Esophagus muscularis mucosa (tissue), 4 donors: Measurements from ENCODE around the gene ATF6. TPM values are rescaled to one million over a fixed set of nuclear protein-coding genes. Genes with fewer than 3 reads are reported as not detected.

Experiments used
- DNase-seq: peaks from one replicate; pipeline ENCODE4 v3.0.0-alpha.2; 2017; ENCODE audit errors: extremely low spot score
- H3K27ac ChIP-seq, 4 donors: fragments of 200-600 bp; sonication (generic); replicated peaks in 1 of 4; 1 replicate in 3 of 4; 2 replicates in 1 of 4; pipeline ENCODE4 v1.5.1; 2016 to 2019; ENCODE audit warnings: mild to moderate bottlenecking in 1 of 4
- H3K27me3 ChIP-seq, 4 donors: fragments of 200-600 bp; sonication (generic); one replicate each; pipeline versions ENCODE4 v1.5.1 to v1.6.0; 2016 to 2019
- H3K36me3 ChIP-seq, 4 donors: fragments of 200-600 bp; sonication (generic); one replicate each; pipeline ENCODE4 v1.5.1; 2016 to 2019
- H3K4me1 ChIP-seq, 4 donors: fragments of 200-600 bp; sonication (generic); one replicate each; pipeline ENCODE4 v1.5.1; 2016 to 2019
- H3K4me3 ChIP-seq, 4 donors: fragments of 200-600 bp; sonication (generic); 1 replicate in 2 of 4; 2 replicates in 2 of 4; pipeline ENCODE4 v1.5.1; 2016 to 2019; ENCODE audit warnings: mild to moderate bottlenecking in 4 of 4, moderate library complexity in 1 of 4
- H3K9me3 ChIP-seq, 4 donors: fragments of 200-600 bp; sonication (generic); 1 replicate in 3 of 4; 2 replicates in 1 of 4; pipeline ENCODE4 v1.5.1; 2016 to 2019
- EP300 ChIP-seq: sonication (generic); formaldehyde crosslinking; IDR thresholded peaks from one replicate; pipeline ENCODE4 v1.6.1; 2017; ENCODE audit warnings: antibody characterized with exemption
- POLR2A ChIP-seq: fragments of 450-650 bp; IDR thresholded peaks from one replicate; pipeline ENCODE4 v1.6.1; 2017; ENCODE audit warnings: antibody characterized with exemption, moderate library complexity, mild to moderate bottlenecking, low read depth
- POLR2AphosphoS5 ChIP-seq, 2 donors: sonication (generic); formaldehyde crosslinking; IDR thresholded peaks; one replicate each; pipeline ENCODE4 v1.6.1; 2017; ENCODE audit warnings: antibody characterized with exemption in 2 of 2
- WGBS: methylation state at CpG from one replicate; pipeline ENCODE4 v1.1.5; 2018; 5-methylcytosine and 5-hydroxymethylcytosine counted together
- intact Hi-C: fragments of 100-400 bp; cut with DNase I; formaldehyde crosslinking; loops from one replicate; pipeline ENCODE4 v1.15.1; 2023
- total RNA-seq, 4 donors: library from RNA; depleted of rRNA; stranded (reverse); fragments of >200 nt; gene quantifications; one replicate each; pipeline versions ENCODE4 v1.1.0 to v1.2.1, GENCODE V29; 2016
- TF ChIP-seq, protein P1 (sequence below), 3 experiments: fragments of 200-600 bp in 2 of 3; fragments of 450-650 bp in 1 of 3; sonication (generic) in 2 of 3; IDR thresholded peaks; one replicate each; pipeline ENCODE4 v1.5.1; 2017 to 2019; ENCODE audit warnings: antibody characterized with exemption in 3 of 3, mild to moderate bottlenecking in 2 of 3, moderate library complexity in 1 of 3

The ATF6 gene
- total RNA-seq, 4 donors from 2014 or later = 24.5 to 30.6 (median 27.4) TPM

- peaks cover 0 to 10% (median 0%) of the 10 kb centered on the region in 4 donors for H3K36me3 ChIP-seq
These were observed 237.1 kb downstream of the ATF6 start for GRCh38 chr1:162003061-162003829.

GRCh38 chr1:162003830-162004215 lies 237.7 kb downstream of the ATF6 start:
- H3K27ac ChIP-seq = peak overlapping the region in 3 of 4 donors; percentile 33 to 57 (median 56)

More at GRCh38 chr1:162003061-162003829, 237.1 kb downstream of the ATF6 start:
- no peak for DNase-seq
- no peaks in the 10 kb centered on the region for H3K27me3 ChIP-seq
- no peaks in the 10 kb centered on the region for H3K4me1 ChIP-seq
- no peaks in the 10 kb centered on the region for H3K9me3 ChIP-seq
- intact Hi-C loops = no loop called here
- peak overlapping the region; percentile 15 to 57 (median 44) for H3K27ac ChIP-seq
- H3K4me3 ChIP-seq = peak overlapping the region in 3 of 4 donors; percentile 17 to 31 (median 21)
- 76% methylated on average over 9 of the region's 15 CpGs for WGBS
- TF ChIP-seq POLR2AphosphoS5 (IDR thresholded peaks at IDR 0.05) = no peak
- TF ChIP-seq, protein P1, sequence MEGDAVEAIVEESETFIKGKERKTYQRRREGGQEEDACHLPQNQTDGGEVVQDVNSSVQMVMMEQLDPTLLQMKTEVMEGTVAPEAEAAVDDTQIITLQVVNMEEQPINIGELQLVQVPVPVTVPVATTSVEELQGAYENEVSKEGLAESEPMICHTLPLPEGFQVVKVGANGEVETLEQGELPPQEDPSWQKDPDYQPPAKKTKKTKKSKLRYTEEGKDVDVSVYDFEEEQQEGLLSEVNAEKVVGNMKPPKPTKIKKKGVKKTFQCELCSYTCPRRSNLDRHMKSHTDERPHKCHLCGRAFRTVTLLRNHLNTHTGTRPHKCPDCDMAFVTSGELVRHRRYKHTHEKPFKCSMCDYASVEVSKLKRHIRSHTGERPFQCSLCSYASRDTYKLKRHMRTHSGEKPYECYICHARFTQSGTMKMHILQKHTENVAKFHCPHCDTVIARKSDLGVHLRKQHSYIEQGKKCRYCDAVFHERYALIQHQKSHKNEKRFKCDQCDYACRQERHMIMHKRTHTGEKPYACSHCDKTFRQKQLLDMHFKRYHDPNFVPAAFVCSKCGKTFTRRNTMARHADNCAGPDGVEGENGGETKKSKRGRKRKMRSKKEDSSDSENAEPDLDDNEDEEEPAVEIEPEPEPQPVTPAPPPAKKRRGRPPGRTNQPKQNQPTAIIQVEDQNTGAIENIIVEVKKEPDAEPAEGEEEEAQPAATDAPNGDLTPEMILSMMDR (IDR thresholded peaks at IDR 0.05) = no peak
- TF ChIP-seq EP300 = no peak
- TF ChIP-seq POLR2A = no peak

GRCh38 chr1:162004441-162004950 lies 238.4 kb downstream of the ATF6 start:
- no peaks in the 10 kb centered on the region for H3K9me3 ChIP-seq
- 92% methylated on average over 3 of the region's 3 CpGs for WGBS
- TF ChIP-seq EP300 (no peak), POLR2AphosphoS5 (IDR thresholded peaks at IDR 0.05) (no peak), POLR2A (no peak)
- TF ChIP-seq, protein P1 (IDR thresholded peaks at IDR 0.05) = no peak

More at GRCh38 chr1:162003830-162004215, 237.7 kb downstream of the ATF6 start:
- peak; percentile 18 to 27 for TF ChIP-seq POLR2AphosphoS5 (IDR thresholded peaks at IDR 0.05)
- TF ChIP-seq, protein P1 (IDR thresholded peaks at IDR 0.05) = no peak
- peaks cover 0 to 10% (median 0%) of the 10 kb centered on the region in 4 donors for H3K36me3 ChIP-seq
- no peaks in the 10 kb centered on the region for H3K9me3 ChIP-seq
- 67% methylated on average over 5 of the region's 5 CpGs for WGBS
- no peaks in the 10 kb centered on the region for H3K27me3 ChIP-seq
- no peak for DNase-seq
- intact Hi-C loops = no loop called here
- peak overlapping the region in 2 of 4 donors; percentile 17 to 31 for H3K4me3 ChIP-seq
- no peaks in the 10 kb centered on the region for H3K4me1 ChIP-seq

DNA sequence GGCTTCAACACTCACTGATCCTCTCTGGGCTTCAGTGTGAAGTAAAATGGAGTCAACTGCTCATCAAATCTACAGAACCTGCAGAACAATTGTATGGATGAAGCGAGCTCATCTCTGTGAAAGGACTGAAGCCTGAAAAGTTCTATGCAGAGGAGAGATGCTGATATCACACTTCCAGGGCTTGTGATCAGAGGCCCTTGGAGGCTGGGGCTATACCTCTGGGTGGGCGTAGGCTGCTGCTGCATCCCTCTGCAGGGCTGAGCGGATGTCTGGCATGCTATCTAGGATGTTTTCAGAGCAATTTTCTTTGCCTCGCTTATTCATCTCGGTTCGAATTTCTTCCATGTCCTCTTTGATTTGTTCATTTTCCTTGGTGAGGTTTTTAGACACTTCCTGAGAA lies 240.0 kb downstream of the ATF6 start:
- DNase-seq = no peak
- Histone ChIP-seq H3K4me3 (no peak overlapping the region), H3K4me1 (peaks cover 0 to 2% (median 0%) of the 10 kb centered on the region in 4 donors), H3K27ac (no peak overlapping the region), H3K36me3 (no peaks in the 10 kb centered on the region), H3K27me3 (no peaks in the 10 kb centered on the region), H3K9me3 (no peaks in the 10 kb centered on the region)
- intact Hi-C loops = no loop called here
- WGBS = 87% methylated on average over 6 of the region's 6 CpGs
- TF ChIP-seq, protein P1 (IDR thresholded peaks at IDR 0.05) = no peak
- no peak for TF ChIP-seq POLR2AphosphoS5 (IDR thresholded peaks at IDR 0.05)
- TF ChIP-seq POLR2A = no peak
- TF ChIP-seq EP300 = no peak

More at GRCh38 chr1:162004441-162004950, 238.4 kb downstream of the ATF6 start:
- no peak overlapping the region for H3K4me3 ChIP-seq
- DNase-seq = no peak
- H3K36me3 ChIP-seq = peaks cover 0 to 8% (median 0%) of the 10 kb centered on the region in 4 donors
- H3K27me3 ChIP-seq = no peaks in the 10 kb centered on the region
- intact Hi-C loops = no loop called here
- peak overlapping the region in 1 of 4 donors; percentile 56 for H3K27ac ChIP-seq
- H3K4me1 ChIP-seq = no peaks in the 10 kb centered on the region
